Neuron (in vitro differentiated cells): ENCODE measurements around the gene MGRN1.

ENCODE experiments used
- H2AFZ ChIP-seq: one replicate; pipeline ENCODE4 v1.6.1; 2013; ENCODE audit warnings: low read depth, mild to moderate bottlenecking, inconsistent platforms, low read length, moderate library complexity
- H3K27me3 ChIP-seq: one replicate; pipeline ENCODE4 v1.6.1; 2013; ENCODE audit warnings: low read length; ENCODE audit not compliant: insufficient read depth
- H3K36me3 ChIP-seq: one replicate; pipeline ENCODE4 v1.6.1; 2013; ENCODE audit warnings: low read length; ENCODE audit not compliant: insufficient read depth
- H3K4me1 ChIP-seq: one replicate; pipeline ENCODE4 v1.6.1; 2013; ENCODE audit warnings: low read length; ENCODE audit not compliant: insufficient read depth
- H3K4me3 ChIP-seq: 2 replicates; pipeline ENCODE4 v1.5.1; 2013; ENCODE audit warnings: mild to moderate bottlenecking, low read length, moderate library complexity
- H3K9me3 ChIP-seq: one replicate; pipeline ENCODE4 v1.6.1; 2013; ENCODE audit warnings: low read length

MGRN1 gene

GRCh38 chr16:4668313-4668960, 43.8 kb downstream of the MGRN1 start:
- no peaks in the 10 kb centered on the region for H3K27me3 ChIP-seq
- H3K36me3 ChIP-seq: peaks cover 67% of the 10 kb centered on the region
- no peak overlapping the region for H3K4me3 ChIP-seq
- H2AFZ ChIP-seq: no peak overlapping the region
- H3K4me1 ChIP-seq: no peaks in the 10 kb centered on the region
- no peaks in the 10 kb centered on the region for H3K9me3 ChIP-seq

GRCh38 chr16:4673387-4674046, 48.9 kb downstream of the MGRN1 start:
- no peaks in the 10 kb centered on the region for H3K4me1 ChIP-seq
- peaks cover 46% of the 10 kb centered on the region for H3K36me3 ChIP-seq
- no peaks in the 10 kb centered on the region for H3K27me3 ChIP-seq
- H3K4me3 ChIP-seq: no peak overlapping the region
- no peak overlapping the region for H2AFZ ChIP-seq
- no peaks in the 10 kb centered on the region for H3K9me3 ChIP-seq

- Histone ChIP-seq H3K4me3 (no peak overlapping the region), H3K36me3 (peaks cover 36% of the 10 kb centered on the region), H3K27me3 (no peaks in the 10 kb centered on the region), H2AFZ (no peak overlapping the region), H3K9me3 (no peaks in the 10 kb centered on the region), H3K4me1 (no peaks in the 10 kb centered on the region)
Measured at GRCh38 chr16:4674926-4675530, 50.4 kb downstream of the MGRN1 start.

- Histone ChIP-seq H3K4me1 (no peaks in the 10 kb centered on the region), H3K4me3 (no peak overlapping the region), H2AFZ (no peak overlapping the region), H3K27me3 (no peaks in the 10 kb centered on the region), H3K9me3 (no peaks in the 10 kb centered on the region), H3K36me3 (peaks cover 28% of the 10 kb centered on the region)
Measured at GRCh38 chr16:4675864-4676786, 51.5 kb downstream of the MGRN1 start.

- Histone ChIP-seq H3K9me3 (no peaks in the 10 kb centered on the region), H3K27me3 (no peaks in the 10 kb centered on the region), H3K4me3 (no peak overlapping the region), H2AFZ (no peak overlapping the region), H3K36me3 (peaks cover 29% of the 10 kb centered on the region), H3K4me1 (no peaks in the 10 kb centered on the region)
Measured at GRCh38 chr16:4676831-4677230, 52.2 kb downstream of the MGRN1 start.

GRCh38 chr16:4677390-4677789, 52.8 kb downstream of the MGRN1 start:
- no peaks in the 10 kb centered on the region for H3K4me1 ChIP-seq
- no peak overlapping the region for H3K4me3 ChIP-seq
- H3K36me3 ChIP-seq: peaks cover 35% of the 10 kb centered on the region
- no peaks in the 10 kb centered on the region for H3K9me3 ChIP-seq
- H3K27me3 ChIP-seq: no peaks in the 10 kb centered on the region
- H2AFZ ChIP-seq: no peak overlapping the region

GRCh38 chr16:4677994-4678393, 53.4 kb downstream of the MGRN1 start:
- peaks cover 39% of the 10 kb centered on the region for H3K36me3 ChIP-seq

GRCh38 chr16:4678596-4678995, 54.0 kb downstream of the MGRN1 start:
- Histone ChIP-seq H3K36me3 (peaks cover 37% of the 10 kb centered on the region), H3K9me3 (no peaks in the 10 kb centered on the region), H3K4me1 (no peaks in the 10 kb centered on the region), H2AFZ (no peak overlapping the region), H3K4me3 (no peak overlapping the region), H3K27me3 (no peaks in the 10 kb centered on the region)

More at GRCh38 chr16:4677994-4678393, 53.4 kb downstream of the MGRN1 start:
- Histone ChIP-seq H3K4me3 (no peak overlapping the region), H3K27me3 (no peaks in the 10 kb centered on the region), H2AFZ (no peak overlapping the region), H3K9me3 (no peaks in the 10 kb centered on the region), H3K4me1 (no peaks in the 10 kb centered on the region)

GRCh38 chr16:4679156-4679849, 54.7 kb downstream of the MGRN1 start:
- Histone ChIP-seq H3K27me3 (no peaks in the 10 kb centered on the region), H3K9me3 (no peaks in the 10 kb centered on the region), H3K4me3 (no peak overlapping the region), H3K4me1 (no peaks in the 10 kb centered on the region), H2AFZ (no peak overlapping the region), H3K36me3 (peaks cover 41% of the 10 kb centered on the region)

GRCh38 chr16:4679850-4680636, 55.4 kb downstream of the MGRN1 start:
- peaks cover 48% of the 10 kb centered on the region for H3K36me3 ChIP-seq

GRCh38 chr16:4680673-4681470, 56.2 kb downstream of the MGRN1 start:
- H3K4me3 ChIP-seq: no peak overlapping the region
- no peaks in the 10 kb centered on the region for H3K27me3 ChIP-seq
- H2AFZ ChIP-seq: no peak overlapping the region
- H3K4me1 ChIP-seq: no peaks in the 10 kb centered on the region
- H3K36me3 ChIP-seq: peaks cover 55% of the 10 kb centered on the region
- H3K9me3 ChIP-seq: no peaks in the 10 kb centered on the region

More at GRCh38 chr16:4679850-4680636, 55.4 kb downstream of the MGRN1 start:
- Histone ChIP-seq H3K27me3 (no peaks in the 10 kb centered on the region), H3K9me3 (no peaks in the 10 kb centered on the region), H2AFZ (no peak overlapping the region), H3K4me3 (no peak overlapping the region), H3K4me1 (no peaks in the 10 kb centered on the region)
